Uterus (tissue), 2 donors: ENCODE measurements around the gene CDKN2A.

Experiments
- POLR2A ChIP-seq, 2 donors: fragments of 450-650 bp; IDR thresholded peaks; one replicate each; pipeline ENCODE4 v1.6.1; 2016; ENCODE audit warnings: antibody characterized with exemption in 2 of 2, mild to moderate bottlenecking in 1 of 2, moderate library complexity in 1 of 2
- TF ChIP-seq, protein P1 (sequence below), 4 experiments: fragments of 200-600 bp in 2 of 4; fragments of 450-650 bp in 2 of 4; sonication (generic) in 2 of 4; IDR thresholded peaks; one replicate each; pipeline ENCODE4 v1.5.1; 2016 to 2019; ENCODE audit warnings: antibody characterized with exemption in 4 of 4, mild to moderate bottlenecking in 2 of 4, moderate library complexity in 1 of 4

DNA sequence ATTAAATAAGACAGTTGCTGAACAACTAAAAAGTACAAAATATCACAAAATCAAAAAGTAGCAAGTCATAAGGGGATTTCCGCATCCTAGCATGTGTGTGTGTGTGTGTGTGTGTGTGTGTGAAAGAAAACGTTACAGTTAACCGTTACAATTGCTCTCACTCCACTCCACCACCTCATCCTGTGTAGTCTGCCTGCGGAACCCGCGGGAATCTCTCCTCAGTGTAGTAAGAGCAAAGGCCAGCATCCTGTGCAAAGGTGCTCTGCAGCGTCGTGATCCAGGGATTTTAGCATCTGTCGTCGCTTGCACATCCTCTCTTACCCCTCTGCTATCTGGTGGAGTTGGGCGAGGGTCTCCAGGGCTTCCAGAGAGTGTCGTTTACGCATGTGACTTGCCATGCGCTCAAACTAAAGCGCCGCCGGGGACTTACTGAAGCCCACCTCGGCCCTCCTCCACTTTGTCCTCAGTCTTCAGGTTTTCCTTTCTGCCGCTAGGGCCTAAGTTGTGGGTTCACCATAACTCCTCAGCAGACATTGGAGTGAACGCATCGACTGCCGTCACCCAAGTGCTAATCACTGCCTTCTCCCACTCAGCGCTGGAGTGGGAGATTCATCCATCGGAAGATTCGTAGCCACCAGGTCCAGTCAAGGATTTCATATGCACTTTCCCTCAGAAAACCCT is 11.0 kb upstream of the CDKN2A start:
- TF ChIP-seq, protein P1, sequence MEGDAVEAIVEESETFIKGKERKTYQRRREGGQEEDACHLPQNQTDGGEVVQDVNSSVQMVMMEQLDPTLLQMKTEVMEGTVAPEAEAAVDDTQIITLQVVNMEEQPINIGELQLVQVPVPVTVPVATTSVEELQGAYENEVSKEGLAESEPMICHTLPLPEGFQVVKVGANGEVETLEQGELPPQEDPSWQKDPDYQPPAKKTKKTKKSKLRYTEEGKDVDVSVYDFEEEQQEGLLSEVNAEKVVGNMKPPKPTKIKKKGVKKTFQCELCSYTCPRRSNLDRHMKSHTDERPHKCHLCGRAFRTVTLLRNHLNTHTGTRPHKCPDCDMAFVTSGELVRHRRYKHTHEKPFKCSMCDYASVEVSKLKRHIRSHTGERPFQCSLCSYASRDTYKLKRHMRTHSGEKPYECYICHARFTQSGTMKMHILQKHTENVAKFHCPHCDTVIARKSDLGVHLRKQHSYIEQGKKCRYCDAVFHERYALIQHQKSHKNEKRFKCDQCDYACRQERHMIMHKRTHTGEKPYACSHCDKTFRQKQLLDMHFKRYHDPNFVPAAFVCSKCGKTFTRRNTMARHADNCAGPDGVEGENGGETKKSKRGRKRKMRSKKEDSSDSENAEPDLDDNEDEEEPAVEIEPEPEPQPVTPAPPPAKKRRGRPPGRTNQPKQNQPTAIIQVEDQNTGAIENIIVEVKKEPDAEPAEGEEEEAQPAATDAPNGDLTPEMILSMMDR (IDR thresholded peaks at IDR 0.05), result no peak
- no peak for TF ChIP-seq POLR2A (IDR thresholded peaks at IDR 0.05)
